ENCODE measurements around the gene LIPC.

Gene LIPC

GRCh38 chr15:58501006-58501405, 69.2 kb downstream of the LIPC start:
- no peak for DNase-seq

- DNase-seq: no peak
Measured at GRCh38 chr15:58501636-58502188, 69.9 kb downstream of the LIPC start.

- DNase-seq: no peak
Measured at GRCh38 chr15:58503139-58504027, 71.6 kb downstream of the LIPC start.

- DNase-seq: no peak
Measured at GRCh38 chr15:58504674-58505234, 73.0 kb downstream of the LIPC start.

GRCh38 chr15:58505581-58505980, 73.8 kb downstream of the LIPC start:
- no peak for DNase-seq

- DNase-seq: no peak
Measured at GRCh38 chr15:58506064-58506490, 74.3 kb downstream of the LIPC start.

GRCh38 chr15:58506783-58507668, 75.2 kb downstream of the LIPC start:
- DNase-seq: no peak

- no peak for DNase-seq
Measured at GRCh38 chr15:58509556-58509955, 77.8 kb downstream of the LIPC start.

GRCh38 chr15:58510715-58511598, 79.2 kb downstream of the LIPC start:
- DNase-seq: no peak

- DNase-seq: no peak
Measured at GRCh38 chr15:58511599-58511987, 79.8 kb downstream of the LIPC start.

GRCh38 chr15:58512522-58512921, 80.7 kb downstream of the LIPC start:
- no peak for DNase-seq

- DNase-seq: no peak
Measured at GRCh38 chr15:58513008-58513407, 81.2 kb downstream of the LIPC start.

- no peak for DNase-seq
Measured at GRCh38 chr15:58513726-58514336, 82.0 kb downstream of the LIPC start.

GRCh38 chr15:58515807-58516206, 84.0 kb downstream of the LIPC start:
- no peak for DNase-seq

- no peak for DNase-seq
Measured at GRCh38 chr15:58517252-58517681, 85.5 kb downstream of the LIPC start.

- DNase-seq: no peak
Measured at GRCh38 chr15:58517682-58518525, 86.1 kb downstream of the LIPC start.

GRCh38 chr15:58518626-58519025, 86.8 kb downstream of the LIPC start:
- no peak for DNase-seq

GRCh38 chr15:58519516-58519915, 87.7 kb downstream of the LIPC start:
- DNase-seq: no peak

GRCh38 chr15:58520464-58520863, 88.7 kb downstream of the LIPC start:
- no peak for DNase-seq

GRCh38 chr15:58520936-58521292, 89.1 kb downstream of the LIPC start:
- no peak for DNase-seq

Data from NCI-H774 (cell line).